PC-3 (cell line): ENCODE measurements around the gene GALK2. TPM values are rescaled to one million over a fixed set of nuclear protein-coding genes. Genes with fewer than 3 reads are reported as not detected.

Source experiments
- ATAC-seq: fragments of 200-7000 bp; cut with Tn5 transposase; 2 replicates; pipeline ENCODE4 v1.9.1; 2020; ENCODE audit warnings: mild to moderate bottlenecking, moderate library complexity
- BruUV-seq: library from RNA; stranded (reverse); fragments of 400-500 nt; replicated peaks from 2 replicates; lab custom pipeline; 2021; lab: Mats Ljungman, UMichigan
- CTCF ChIA-PET: fragments of 300-600 bp; sonication (Branson Sonifier 250); formaldehyde crosslinking; loops from one replicate; lab custom pipeline; 2022; ENCODE audit warnings: antibody characterized with exemption; lab: Charles Lee
- POLR2A ChIA-PET: fragments of 300-600 bp; sonication (Branson Sonifier 250); formaldehyde crosslinking; loops from one replicate; lab custom pipeline; 2022; ENCODE audit warnings: antibody characterized with exemption; ENCODE audit not compliant: unreplicated experiment; lab: Charles Lee
- DNase-seq: peaks from one replicate; pipeline ENCODE4 v3.0.0-alpha.2; 2015
- H2AFZ ChIP-seq: fragments of 300-600 bp; sonication (generic); 2 replicates; pipeline ENCODE4 v1.6.0; 2016; ENCODE audit warnings: antibody characterized with exemption, low read length
- H3F3A ChIP-seq: fragments of 300-600 bp; sonication (generic); one replicate; pipeline ENCODE4 v1.6.0; 2017; ENCODE audit warnings: antibody characterized with exemption, low read length, control low read depth, mild to moderate bottlenecking; ENCODE audit not compliant: unreplicated experiment
- H3K27ac ChIP-seq: fragments of 300-600 bp; sonication (generic); 2 replicates; pipeline ENCODE4 v1.5.1; 2016; ENCODE audit warnings: mild to moderate bottlenecking, low read length
- H3K27me3 ChIP-seq: fragments of 300-600 bp; sonication (generic); 2 replicates; pipeline ENCODE4 v1.6.1; 2016; ENCODE audit warnings: low read length, mixed read lengths
- H3K36me3 ChIP-seq: fragments of 300-600 bp; sonication (generic); 2 replicates; pipeline ENCODE4 v1.6.1; 2016; ENCODE audit warnings: low read depth, mixed run types, low read length, mixed read lengths
- H3K4me1 ChIP-seq: fragments of 300-600 bp; sonication (generic); 2 replicates; pipeline ENCODE4 v1.5.1; 2016; ENCODE audit warnings: low read length; ENCODE audit not compliant: insufficient read depth
- H3K4me2 ChIP-seq: fragments of 300-600 bp; sonication (generic); 2 replicates; pipeline ENCODE4 v1.6.0; 2016; ENCODE audit warnings: low read length
- H3K4me3 ChIP-seq: fragments of 300-600 bp; sonication (generic); 2 replicates; pipeline ENCODE4 v1.5.1; 2016; ENCODE audit warnings: mild to moderate bottlenecking, low read length, mixed read lengths
- H3K79me2 ChIP-seq: fragments of 300-600 bp; sonication (generic); 2 replicates; pipeline ENCODE4 v1.6.1; 2017; ENCODE audit warnings: low read length, mixed read lengths
- H3K9ac ChIP-seq: fragments of 300-600 bp; sonication (generic); 2 replicates; pipeline ENCODE4 v1.6.0; 2016; ENCODE audit warnings: mild to moderate bottlenecking, low read length
- H3K9me2 ChIP-seq: fragments of 300-600 bp; sonication (generic); replicated peaks from 2 replicates; pipeline ENCODE4 v1.6.1; 2016; ENCODE audit warnings: mixed run types, low read length, mixed read lengths
- H3K9me3 ChIP-seq: fragments of 300-600 bp; sonication (generic); 2 replicates; pipeline ENCODE4 v1.6.1; 2016; ENCODE audit warnings: low read length, mixed read lengths
- H4K20me1 ChIP-seq: fragments of 300-600 bp; sonication (generic); 2 replicates; pipeline ENCODE4 v1.6.1; 2016; ENCODE audit warnings: low read length, mixed read lengths
- EZH2 ChIP-seq: fragments of 300-600 bp; sonication (generic); IDR thresholded peaks from one replicate; pipeline ENCODE4 v1.6.1; 2017; ENCODE audit warnings: antibody characterized with exemption, mild to moderate bottlenecking, low read length; ENCODE audit not compliant: unreplicated experiment
- EZH2phosphoT487 ChIP-seq: fragments of 300-600 bp; sonication (generic); IDR thresholded peaks from 2 replicates; pipeline ENCODE4 v1.6.1; 2018; ENCODE audit warnings: mild to moderate bottlenecking, antibody characterized with exemption, low read length, borderline replicate concordance
- intact Hi-C: fragments of 100-400 bp; cut with micrococcal nuclease; formaldehyde crosslinking; loops from 2 replicates; pipeline ENCODE4 v1.9.0; 2023
- total RNA-seq: library from RNA; depleted of rRNA; stranded (reverse); fragments of >200 nt; gene quantifications from 2 replicates; pipeline ENCODE4 v1.2.3, GENCODE V29; 2014
- TF ChIP-seq, protein P1 (sequence below): fragments of 300-600 bp; sonication (generic); conservative IDR thresholded peaks from 2 replicates; pipeline ENCODE4 v1.5.1; 2017; ENCODE audit warnings: antibody characterized with exemption, low read depth, mild to moderate bottlenecking, low read length

Gene GALK2
- total RNA-seq, 1 experiment from 2014 or later: 27.2 TPM

DNA sequence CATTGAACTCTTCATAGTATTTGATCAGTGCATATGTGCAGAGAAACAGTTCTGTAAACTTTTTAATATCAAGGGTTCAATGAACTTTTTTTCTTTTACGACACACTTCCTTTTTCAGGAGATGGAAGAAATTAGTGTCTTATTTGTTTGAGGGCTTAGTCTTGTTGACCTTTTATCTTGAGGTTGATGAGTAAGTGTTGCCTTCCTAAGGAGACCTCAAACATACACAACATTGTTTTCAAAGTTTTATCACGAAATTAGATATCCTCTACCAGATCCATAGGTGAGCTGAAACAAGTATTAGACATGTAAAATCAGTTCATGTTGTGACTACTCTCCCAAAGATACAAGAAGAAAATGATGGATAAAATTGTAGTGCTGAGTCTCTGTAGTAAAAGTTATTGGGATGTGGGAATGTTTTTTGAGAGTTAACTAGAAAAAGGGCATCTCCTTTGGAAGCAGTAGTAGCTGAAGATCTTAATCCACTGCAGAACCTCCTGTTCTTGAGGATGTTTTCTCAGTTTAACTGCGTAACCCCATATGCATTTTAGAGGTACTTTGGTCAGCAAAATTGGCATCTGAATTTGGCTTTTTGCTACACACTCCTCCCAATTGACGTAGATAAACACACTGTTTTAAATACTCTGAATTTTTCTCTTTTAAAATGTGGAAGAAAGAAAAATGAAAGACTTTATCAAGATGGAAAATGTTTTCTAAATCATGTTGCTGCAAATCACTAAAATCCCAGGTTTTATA is 116.8 kb downstream of the GALK2 start:
- CTCF ChIA-PET: no interaction called here
- Histone ChIP-seq H4K20me1 (no peaks in the 10 kb centered on the region), H2AFZ (no peak overlapping the region), H3K36me3 (no peaks in the 10 kb centered on the region), H3K4me1 (peaks cover 10% of the 10 kb centered on the region; the same call in 1 of the 2 replicates), H3K4me3 (no peak overlapping the region), H3K9me3 (no peaks in the 10 kb centered on the region), H3K27me3 (no peaks in the 10 kb centered on the region), H3K79me2 (no peaks in the 10 kb centered on the region), H3K9me2 (no peaks in the 10 kb centered on the region), H3K4me2 (no peak overlapping the region), H3F3A (no peaks in the 10 kb centered on the region), H3K9ac (no peak overlapping the region), H3K27ac (no peak overlapping the region)
- POLR2A ChIA-PET: no interaction called here
- BruUV-seq: no TSS peak
- intact Hi-C loops: no loop called here
- peak; percentile 35; the same call in 1 of the 2 replicates for ATAC-seq
- TF ChIP-seq EZH2phosphoT487: no peak
- no peak for TF ChIP-seq EZH2
- TF ChIP-seq, protein P1, sequence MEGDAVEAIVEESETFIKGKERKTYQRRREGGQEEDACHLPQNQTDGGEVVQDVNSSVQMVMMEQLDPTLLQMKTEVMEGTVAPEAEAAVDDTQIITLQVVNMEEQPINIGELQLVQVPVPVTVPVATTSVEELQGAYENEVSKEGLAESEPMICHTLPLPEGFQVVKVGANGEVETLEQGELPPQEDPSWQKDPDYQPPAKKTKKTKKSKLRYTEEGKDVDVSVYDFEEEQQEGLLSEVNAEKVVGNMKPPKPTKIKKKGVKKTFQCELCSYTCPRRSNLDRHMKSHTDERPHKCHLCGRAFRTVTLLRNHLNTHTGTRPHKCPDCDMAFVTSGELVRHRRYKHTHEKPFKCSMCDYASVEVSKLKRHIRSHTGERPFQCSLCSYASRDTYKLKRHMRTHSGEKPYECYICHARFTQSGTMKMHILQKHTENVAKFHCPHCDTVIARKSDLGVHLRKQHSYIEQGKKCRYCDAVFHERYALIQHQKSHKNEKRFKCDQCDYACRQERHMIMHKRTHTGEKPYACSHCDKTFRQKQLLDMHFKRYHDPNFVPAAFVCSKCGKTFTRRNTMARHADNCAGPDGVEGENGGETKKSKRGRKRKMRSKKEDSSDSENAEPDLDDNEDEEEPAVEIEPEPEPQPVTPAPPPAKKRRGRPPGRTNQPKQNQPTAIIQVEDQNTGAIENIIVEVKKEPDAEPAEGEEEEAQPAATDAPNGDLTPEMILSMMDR: no peak
- no peak for DNase-seq

DNA sequence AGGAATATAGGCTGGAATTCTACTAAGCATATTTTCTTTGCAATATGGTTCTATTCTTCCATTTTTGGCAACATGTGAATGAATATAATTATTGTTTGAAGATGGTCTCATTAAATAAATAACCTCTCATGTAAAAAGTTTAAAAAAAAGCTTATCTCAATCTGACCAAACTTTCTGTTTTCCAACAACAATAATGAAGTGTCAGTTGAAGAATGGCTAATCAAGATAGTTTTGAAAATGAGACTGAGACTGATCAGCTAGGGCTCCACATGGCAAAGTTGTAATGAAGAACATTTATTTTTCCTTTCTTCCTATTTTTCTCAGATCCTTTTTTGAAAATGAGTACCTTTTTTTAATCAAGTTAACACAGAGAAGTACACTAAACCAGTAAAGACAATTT is 117.4 kb downstream of the GALK2 start:
- CTCF ChIA-PET: no interaction called here
- no peaks in the 10 kb centered on the region for H3K79me2 ChIP-seq
- H3K4me3 ChIP-seq: no peak overlapping the region
- ATAC-seq (no peak), DNase-seq (no peak)
- no peak overlapping the region for H3K4me2 ChIP-seq
- TF ChIP-seq, protein P1: no peak
- TF ChIP-seq EZH2phosphoT487 (no peak), EZH2 (no peak)
- H3F3A ChIP-seq: no peaks in the 10 kb centered on the region
- no peak overlapping the region for H3K27ac ChIP-seq
- intact Hi-C loops: no loop called here
- no peak overlapping the region for H3K9ac ChIP-seq
- no peaks in the 10 kb centered on the region for H4K20me1 ChIP-seq
- H3K9me3 ChIP-seq: no peaks in the 10 kb centered on the region
- BruUV-seq: no TSS peak
- H2AFZ ChIP-seq: no peak overlapping the region
- H3K36me3 ChIP-seq: no peaks in the 10 kb centered on the region
- H3K9me2 ChIP-seq: no peaks in the 10 kb centered on the region
- POLR2A ChIA-PET: interaction anchor here (0.6 kb wide), 1 partner anchor 13 kb away, joined by 3 read pairs; no protein-coding TSS in a partner anchor
- no peaks in the 10 kb centered on the region for H3K27me3 ChIP-seq
- peaks cover 10% of the 10 kb centered on the region; the same call in 1 of the 2 replicates for H3K4me1 ChIP-seq

DNA sequence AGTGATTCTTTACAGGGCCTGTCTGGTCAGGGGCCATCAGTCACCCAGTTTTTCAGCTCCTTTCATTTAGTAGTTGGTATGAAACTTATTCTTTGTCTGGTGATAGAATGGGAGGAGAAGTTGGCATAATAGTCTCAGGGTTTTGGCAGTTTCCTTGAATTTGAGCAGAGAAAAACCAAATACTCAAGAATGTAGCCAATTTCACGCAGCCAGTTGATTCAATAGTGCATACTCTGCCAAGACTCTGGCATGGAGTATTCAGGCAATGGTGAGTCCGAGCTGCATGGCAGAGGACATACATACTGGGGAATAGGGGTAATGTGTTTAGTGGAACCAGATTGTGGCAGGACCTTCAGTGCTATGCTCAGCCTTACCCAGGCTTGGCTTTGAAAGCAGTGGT is 118.3 kb downstream of the GALK2 start:
- TF ChIP-seq EZH2phosphoT487: no peak
- TF ChIP-seq, protein P1: no peak
- TF ChIP-seq EZH2: no peak
- DNase-seq (no peak), ATAC-seq (no peak)
- H3K27ac ChIP-seq: no peak overlapping the region
- peaks cover 10% of the 10 kb centered on the region; the same call in 1 of the 2 replicates for H3K4me1 ChIP-seq
- H3K79me2 ChIP-seq: no peaks in the 10 kb centered on the region
- H3K9me3 ChIP-seq: no peaks in the 10 kb centered on the region
- H4K20me1 ChIP-seq: no peaks in the 10 kb centered on the region
- BruUV-seq: no TSS peak
- POLR2A ChIA-PET: no interaction called here
- H3K27me3 ChIP-seq: no peaks in the 10 kb centered on the region
- no peak overlapping the region for H3K9ac ChIP-seq
- intact Hi-C loops: no loop called here
- CTCF ChIA-PET: no interaction called here
- no peaks in the 10 kb centered on the region for H3K36me3 ChIP-seq
- H3K9me2 ChIP-seq: no peaks in the 10 kb centered on the region
- H3F3A ChIP-seq: no peaks in the 10 kb centered on the region
- H3K4me2 ChIP-seq: no peak overlapping the region
- no peak overlapping the region for H3K4me3 ChIP-seq
- H2AFZ ChIP-seq: no peak overlapping the region
